Stimulated activated CD8-positive, alpha-beta memory T cell treated with anti-CD3 and anti-CD28 coated beads, Interleukin-4, amount 100 ng/mL, for 4 hours (primary cell): ENCODE results near the gene UROC1.

Experiments used
- DNase-seq, 2 donors: peaks; one replicate each; pipeline ENCODE4 v3.0.0-alpha.2; 2020; ENCODE audit warnings: low read depth in 2 of 2, low spot score in 1 of 2

The UROC1 gene

GRCh38 chr3:126517986-126518778, 609 bp upstream of the UROC1 start:
- no peak for DNase-seq

- no peak for DNase-seq
Measured at GRCh38 chr3:126516936-126517290, 660 bp downstream of the UROC1 start.

GRCh38 chr3:126516152-126516935, 1.2 kb downstream of the UROC1 start:
- no peak for DNase-seq

- DNase-seq: no peak
Measured at GRCh38 chr3:126515066-126515706, 2.4 kb downstream of the UROC1 start.

- DNase-seq: no peak
Measured at GRCh38 chr3:126514161-126514560, 3.4 kb downstream of the UROC1 start.

GRCh38 chr3:126512916-126513650, 4.5 kb downstream of the UROC1 start:
- no peak for DNase-seq

GRCh38 chr3:126512026-126512425, 5.5 kb downstream of the UROC1 start:
- no peak for DNase-seq

- DNase-seq: no peak
Measured at GRCh38 chr3:126511291-126511690, 6.3 kb downstream of the UROC1 start.

- no peak for DNase-seq
Measured at GRCh38 chr3:126510308-126510910, 7.2 kb downstream of the UROC1 start.

- no peak for DNase-seq
Measured at GRCh38 chr3:126509597-126510307, 7.8 kb downstream of the UROC1 start.

GRCh38 chr3:126508564-126508964, 9.0 kb downstream of the UROC1 start:
- no peak for DNase-seq

- DNase-seq: no peak
Measured at GRCh38 chr3:126507886-126508285, 9.7 kb downstream of the UROC1 start.

GRCh38 chr3:126503701-126504100, 13.9 kb downstream of the UROC1 start:
- DNase-seq: no peak

- no peak for DNase-seq
Measured at GRCh38 chr3:126502656-126503055, 14.9 kb downstream of the UROC1 start.

GRCh38 chr3:126501736-126502135, 15.8 kb downstream of the UROC1 start:
- DNase-seq: no peak

GRCh38 chr3:126501054-126501453, 16.5 kb downstream of the UROC1 start:
- DNase-seq: no peak

- no peak for DNase-seq
Measured at GRCh38 chr3:126500016-126500415, 17.6 kb downstream of the UROC1 start.

- DNase-seq: no peak
Measured at GRCh38 chr3:126499401-126499800, 18.2 kb downstream of the UROC1 start.

GRCh38 chr3:126498929-126499328, 18.6 kb downstream of the UROC1 start:
- DNase-seq: no peak

GRCh38 chr3:126498461-126498860, 19.1 kb downstream of the UROC1 start:
- DNase-seq: no peak
